Esophagus muscularis mucosa (tissue), 4 donors: ENCODE data around the gene UBE2L6. TPM values are rescaled to one million over a fixed set of nuclear protein-coding genes. Genes with fewer than 3 reads are reported as not detected.
A peak's percentile ranks its signal among the peaks of the same experiment; 100 is the strongest.

Experiments
- DNase-seq: peaks from one replicate; pipeline ENCODE4 v3.0.0-alpha.2; 2017; ENCODE audit errors: extremely low spot score
- H3K27ac ChIP-seq, 4 donors: fragments of 200-600 bp; sonication (generic); replicated peaks in 1 of 4; 1 replicate in 3 of 4; 2 replicates in 1 of 4; pipeline ENCODE4 v1.5.1; 2016 to 2019; ENCODE audit warnings: mild to moderate bottlenecking in 1 of 4
- H3K27me3 ChIP-seq, 4 donors: fragments of 200-600 bp; sonication (generic); one replicate each; pipeline versions ENCODE4 v1.5.1 to v1.6.0; 2016 to 2019
- H3K36me3 ChIP-seq, 4 donors: fragments of 200-600 bp; sonication (generic); one replicate each; pipeline ENCODE4 v1.5.1; 2016 to 2019
- H3K4me1 ChIP-seq, 4 donors: fragments of 200-600 bp; sonication (generic); one replicate each; pipeline ENCODE4 v1.5.1; 2016 to 2019
- H3K4me3 ChIP-seq, 4 donors: fragments of 200-600 bp; sonication (generic); 1 replicate in 2 of 4; 2 replicates in 2 of 4; pipeline ENCODE4 v1.5.1; 2016 to 2019; ENCODE audit warnings: mild to moderate bottlenecking in 4 of 4, moderate library complexity in 1 of 4
- H3K9me3 ChIP-seq, 4 donors: fragments of 200-600 bp; sonication (generic); 1 replicate in 3 of 4; 2 replicates in 1 of 4; pipeline ENCODE4 v1.5.1; 2016 to 2019
- EP300 ChIP-seq: sonication (generic); formaldehyde crosslinking; IDR thresholded peaks from one replicate; pipeline ENCODE4 v1.6.1; 2017; ENCODE audit warnings: antibody characterized with exemption
- POLR2A ChIP-seq: fragments of 450-650 bp; IDR thresholded peaks from one replicate; pipeline ENCODE4 v1.6.1; 2017; ENCODE audit warnings: antibody characterized with exemption, moderate library complexity, mild to moderate bottlenecking, low read depth
- POLR2AphosphoS5 ChIP-seq, 2 donors: sonication (generic); formaldehyde crosslinking; IDR thresholded peaks; one replicate each; pipeline ENCODE4 v1.6.1; 2017; ENCODE audit warnings: antibody characterized with exemption in 2 of 2
- WGBS: methylation state at CpG from one replicate; pipeline ENCODE4 v1.1.5; 2018; 5-methylcytosine and 5-hydroxymethylcytosine counted together
- intact Hi-C: fragments of 100-400 bp; cut with DNase I; formaldehyde crosslinking; loops from one replicate; pipeline ENCODE4 v1.15.1; 2023
- total RNA-seq, 4 donors: library from RNA; depleted of rRNA; stranded (reverse); fragments of >200 nt; gene quantifications; one replicate each; pipeline versions ENCODE4 v1.1.0 to v1.2.1, GENCODE V29; 2016
- TF ChIP-seq, protein P1 (sequence below), 3 experiments: fragments of 200-600 bp in 2 of 3; fragments of 450-650 bp in 1 of 3; sonication (generic) in 2 of 3; IDR thresholded peaks; one replicate each; pipeline ENCODE4 v1.5.1; 2017 to 2019; ENCODE audit warnings: antibody characterized with exemption in 3 of 3, mild to moderate bottlenecking in 2 of 3, moderate library complexity in 1 of 3

UBE2L6 gene
- total RNA-seq, 4 donors from 2014 or later: 15.8 to 40.3 (median 32.8) TPM

DNA sequence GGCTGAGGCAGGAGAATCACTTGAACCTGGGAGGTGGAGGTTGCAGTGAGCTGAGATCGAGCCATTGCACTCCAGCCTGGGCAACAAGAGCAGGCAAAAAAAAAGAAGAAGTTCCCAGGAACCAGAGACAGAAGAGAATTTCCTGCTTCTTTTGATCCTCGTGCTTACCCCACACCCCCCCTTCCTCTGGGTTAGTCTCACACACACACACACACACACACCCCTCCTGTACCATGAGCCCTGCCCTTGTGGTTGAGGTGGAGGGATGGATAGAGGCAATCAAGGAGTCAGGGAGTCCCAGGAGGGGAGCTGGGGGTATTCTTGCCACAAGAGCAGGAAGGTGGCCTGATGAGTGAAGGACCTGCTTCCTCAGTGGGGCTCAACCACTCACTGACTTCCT, 4.1 kb upstream of the UBE2L6 start:
- DNase-seq: no peak
- intact Hi-C loops: no loop called here
- WGBS: 78% methylated on average over 2 of the region's 2 CpGs
- Histone ChIP-seq H3K9me3 (no peaks in the 10 kb centered on the region), H3K27me3 (no peaks in the 10 kb centered on the region), H3K36me3 (no peaks in the 10 kb centered on the region), H3K4me3 (no peak overlapping the region), H3K27ac (no peak overlapping the region), H3K4me1 (peaks cover 9 to 27% (median 19%) of the 10 kb centered on the region in 4 donors)
- TF ChIP-seq POLR2AphosphoS5 (IDR thresholded peaks at IDR 0.05) (no peak), POLR2A (no peak), EP300 (no peak)
- TF ChIP-seq, protein P1, sequence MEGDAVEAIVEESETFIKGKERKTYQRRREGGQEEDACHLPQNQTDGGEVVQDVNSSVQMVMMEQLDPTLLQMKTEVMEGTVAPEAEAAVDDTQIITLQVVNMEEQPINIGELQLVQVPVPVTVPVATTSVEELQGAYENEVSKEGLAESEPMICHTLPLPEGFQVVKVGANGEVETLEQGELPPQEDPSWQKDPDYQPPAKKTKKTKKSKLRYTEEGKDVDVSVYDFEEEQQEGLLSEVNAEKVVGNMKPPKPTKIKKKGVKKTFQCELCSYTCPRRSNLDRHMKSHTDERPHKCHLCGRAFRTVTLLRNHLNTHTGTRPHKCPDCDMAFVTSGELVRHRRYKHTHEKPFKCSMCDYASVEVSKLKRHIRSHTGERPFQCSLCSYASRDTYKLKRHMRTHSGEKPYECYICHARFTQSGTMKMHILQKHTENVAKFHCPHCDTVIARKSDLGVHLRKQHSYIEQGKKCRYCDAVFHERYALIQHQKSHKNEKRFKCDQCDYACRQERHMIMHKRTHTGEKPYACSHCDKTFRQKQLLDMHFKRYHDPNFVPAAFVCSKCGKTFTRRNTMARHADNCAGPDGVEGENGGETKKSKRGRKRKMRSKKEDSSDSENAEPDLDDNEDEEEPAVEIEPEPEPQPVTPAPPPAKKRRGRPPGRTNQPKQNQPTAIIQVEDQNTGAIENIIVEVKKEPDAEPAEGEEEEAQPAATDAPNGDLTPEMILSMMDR (IDR thresholded peaks at IDR 0.05): no peak

DNA sequence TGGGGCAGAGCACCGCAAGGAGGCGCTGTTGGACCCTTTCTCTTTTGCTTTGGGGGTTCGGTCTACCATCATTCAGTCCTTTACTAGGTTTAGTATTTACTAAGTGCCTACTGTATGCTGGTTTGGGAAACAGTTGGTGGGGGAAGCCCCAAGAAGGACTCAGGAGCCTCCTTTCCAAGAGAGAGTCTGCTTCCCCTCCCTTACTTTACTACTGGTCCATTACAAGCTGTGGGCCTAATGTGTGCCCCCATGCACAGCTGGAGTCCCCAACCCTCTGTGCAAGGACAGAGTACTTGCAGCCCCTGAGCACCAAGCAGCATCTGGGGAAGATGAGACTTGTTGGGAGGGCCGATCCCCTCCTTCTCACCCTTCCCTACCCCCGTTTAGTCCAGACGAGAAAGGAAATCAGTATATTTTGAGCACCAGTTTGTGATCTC, 876 bp upstream of the UBE2L6 start:
- peak overlapping the region; percentile 70 to 97 (median 90) for H3K4me3 ChIP-seq
- H3K27ac ChIP-seq: peak overlapping the region; percentile 82 to 89 (median 85)
- no peaks in the 10 kb centered on the region for H3K9me3 ChIP-seq
- peaks cover 17 to 45% (median 35%) of the 10 kb centered on the region in 4 donors for H3K4me1 ChIP-seq
- intact Hi-C loops: loop anchor here (1.0 to 10.0 kb wide), 3 partner anchors 20 to 226 kb away; no protein-coding TSS in a partner anchor
- no peaks in the 10 kb centered on the region for H3K36me3 ChIP-seq
- TF ChIP-seq POLR2A (no peak), POLR2AphosphoS5 (IDR thresholded peaks at IDR 0.05) (peak in 1 of 2 donors; percentile 51)
- TF ChIP-seq, protein P1 (IDR thresholded peaks at IDR 0.05): peak in 2 of 3 experiments; percentile 83 to 85
- no peaks in the 10 kb centered on the region for H3K27me3 ChIP-seq
- 32% methylated on average over 6 of the region's 6 CpGs for WGBS
- peak; percentile 96 for DNase-seq

DNA sequence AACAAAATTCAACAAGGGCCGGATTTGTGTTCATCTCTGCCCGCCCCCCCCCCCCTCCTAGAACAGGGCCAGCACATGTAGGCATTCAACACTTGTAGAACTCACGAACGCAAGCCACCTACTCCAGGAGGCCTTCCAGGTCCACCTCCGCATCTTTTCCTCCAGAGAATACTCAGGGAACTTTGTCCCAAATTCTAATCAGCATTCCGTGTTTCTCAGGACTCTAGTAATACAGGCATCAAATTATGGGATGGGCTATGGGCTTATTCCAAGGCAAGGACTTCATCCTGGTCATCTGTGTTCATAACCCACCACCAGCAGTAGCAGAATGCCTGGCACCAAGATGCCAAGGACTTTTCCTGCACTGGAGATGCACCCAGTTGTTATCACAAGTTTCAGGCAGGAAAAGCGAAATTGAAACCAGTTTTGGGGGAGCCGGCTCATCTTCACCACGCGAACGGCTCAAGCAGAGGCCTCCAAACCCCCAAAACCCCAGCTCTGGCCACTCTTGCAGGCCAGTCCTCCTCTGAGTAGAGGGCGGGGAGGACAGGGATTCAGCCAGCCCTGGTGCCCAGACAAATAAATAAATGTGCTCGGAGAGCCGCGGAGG, 462 bp downstream of the UBE2L6 start:
- no peaks in the 10 kb centered on the region for H3K9me3 ChIP-seq
- H3K27me3 ChIP-seq: no peaks in the 10 kb centered on the region
- WGBS: 6% methylated on average over 15 of the region's 15 CpGs
- peak overlapping the region; percentile 82 to 89 (median 85) for H3K27ac ChIP-seq
- no peak for DNase-seq
- no peak for TF ChIP-seq EP300
- peaks cover 17 to 50% (median 35%) of the 10 kb centered on the region in 4 donors for H3K4me1 ChIP-seq
- peaks cover 0 to 2% (median 0%) of the 10 kb centered on the region in 4 donors for H3K36me3 ChIP-seq
- peak overlapping the region; percentile 70 to 97 (median 90) for H3K4me3 ChIP-seq
- intact Hi-C loops: loop anchor here (10.0 kb wide), 1 partner anchor 228 kb away; no protein-coding TSS in a partner anchor

DNA sequence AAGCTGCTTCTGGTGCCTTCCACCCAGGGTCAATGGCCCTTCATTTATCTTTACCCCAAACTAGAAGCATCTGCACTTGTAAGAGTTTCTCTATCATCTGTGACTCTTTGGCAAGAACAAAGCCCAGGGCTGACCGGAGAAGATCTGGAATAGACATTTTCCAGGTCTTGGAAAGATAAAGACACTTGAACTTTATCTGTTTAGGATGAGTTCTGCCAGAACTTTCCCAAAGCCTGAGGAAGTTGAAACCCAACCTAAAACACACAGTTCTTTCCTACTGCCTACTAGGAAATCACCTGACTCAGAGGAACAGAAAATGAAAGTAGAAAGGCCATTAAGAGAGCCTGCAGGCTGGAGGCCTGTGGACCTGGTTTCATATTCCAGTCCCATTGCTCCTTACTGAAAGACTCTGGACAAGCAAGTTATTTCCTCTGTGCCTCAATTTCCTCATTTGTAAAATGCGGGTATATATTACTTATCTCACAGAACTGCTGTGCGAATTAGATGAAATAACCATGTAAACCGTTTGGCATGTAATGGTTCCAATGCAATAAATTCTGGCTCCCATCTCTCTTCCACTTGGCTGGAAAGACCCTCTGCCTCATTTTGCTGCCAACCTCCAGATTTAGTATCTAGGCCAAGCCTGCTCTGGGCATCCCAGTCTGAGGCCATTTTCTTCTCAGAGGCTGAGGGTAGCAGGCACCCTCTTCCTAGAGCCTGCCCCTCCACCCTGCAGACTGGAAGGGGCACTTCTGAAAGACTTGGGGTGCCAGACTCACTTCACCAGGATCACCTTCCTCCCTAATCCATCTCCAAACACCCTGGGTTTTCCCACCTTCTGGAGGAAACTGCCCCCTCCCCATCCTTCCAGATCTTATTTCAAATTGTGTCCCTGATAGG, 1.2 kb downstream of the UBE2L6 start:
- WGBS: 32% methylated on average over 4 of the region's 4 CpGs
- DNase-seq: no peak
- Histone ChIP-seq H3K9me3 (no peaks in the 10 kb centered on the region), H3K36me3 (peaks cover 0 to 2% (median 0%) of the 10 kb centered on the region in 4 donors), H3K27ac (peak overlapping the region; percentile 82 to 89 (median 85)), H3K4me1 (peaks cover 17 to 50% (median 37%) of the 10 kb centered on the region in 4 donors), H3K4me3 (peak overlapping the region; percentile 70 to 97 (median 90)), H3K27me3 (no peaks in the 10 kb centered on the region)
- intact Hi-C loops: loop anchor here (10.0 kb wide), 1 partner anchor 229 kb away; no protein-coding TSS in a partner anchor
- TF ChIP-seq, protein P1 (IDR thresholded peaks at IDR 0.05): no peak
- TF ChIP-seq POLR2A: no peak
- TF ChIP-seq POLR2AphosphoS5 (IDR thresholded peaks at IDR 0.05): peak; percentile 41 to 72

DNA sequence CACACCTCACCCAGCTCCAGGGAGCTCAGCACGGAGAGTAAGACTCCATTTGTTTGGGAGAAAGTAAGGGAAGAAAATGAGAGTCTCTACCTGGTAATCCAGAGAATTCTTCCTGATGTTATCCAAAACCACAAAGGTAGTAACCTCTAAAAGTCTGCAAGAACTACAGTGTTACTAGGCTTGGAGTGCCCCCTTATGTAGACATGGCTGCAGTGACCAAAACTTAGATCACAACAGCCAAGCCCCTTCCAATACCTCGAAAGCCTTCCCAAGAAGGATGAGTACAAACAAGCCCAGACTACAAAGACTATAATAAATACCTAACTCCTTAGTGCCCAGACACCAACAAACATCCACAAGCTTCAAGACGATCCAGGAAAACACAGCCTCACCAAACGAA, 4.9 kb downstream of the UBE2L6 start:
- H3K9me3 ChIP-seq: no peaks in the 10 kb centered on the region
- H3K27ac ChIP-seq: no peak overlapping the region
- H3K4me1 ChIP-seq: peaks cover 12 to 29% (median 24%) of the 10 kb centered on the region in 4 donors
- no peaks in the 10 kb centered on the region for H3K27me3 ChIP-seq
- 81% methylated on average over 4 of the region's 4 CpGs for WGBS
- TF ChIP-seq, protein P1 (IDR thresholded peaks at IDR 0.05): no peak
- no peak for TF ChIP-seq EP300
- DNase-seq: no peak
- peaks cover 13 to 31% (median 21%) of the 10 kb centered on the region in 4 donors for H3K36me3 ChIP-seq
- no peak overlapping the region for H3K4me3 ChIP-seq
- intact Hi-C loops: loop anchor here (10.0 kb wide), 1 partner anchor 232 kb away; no protein-coding TSS in a partner anchor
